NCI-H146 (cell line): ENCODE data around the gene ATP6V1A.
A peak's percentile ranks its signal among the peaks of the same experiment; 100 is the strongest.

Experiments used
- DNase-seq: peaks from one replicate; lab custom pipeline; 2025; lab: John Stamatoyannopoulos, UW

ATP6V1A gene

DNA sequence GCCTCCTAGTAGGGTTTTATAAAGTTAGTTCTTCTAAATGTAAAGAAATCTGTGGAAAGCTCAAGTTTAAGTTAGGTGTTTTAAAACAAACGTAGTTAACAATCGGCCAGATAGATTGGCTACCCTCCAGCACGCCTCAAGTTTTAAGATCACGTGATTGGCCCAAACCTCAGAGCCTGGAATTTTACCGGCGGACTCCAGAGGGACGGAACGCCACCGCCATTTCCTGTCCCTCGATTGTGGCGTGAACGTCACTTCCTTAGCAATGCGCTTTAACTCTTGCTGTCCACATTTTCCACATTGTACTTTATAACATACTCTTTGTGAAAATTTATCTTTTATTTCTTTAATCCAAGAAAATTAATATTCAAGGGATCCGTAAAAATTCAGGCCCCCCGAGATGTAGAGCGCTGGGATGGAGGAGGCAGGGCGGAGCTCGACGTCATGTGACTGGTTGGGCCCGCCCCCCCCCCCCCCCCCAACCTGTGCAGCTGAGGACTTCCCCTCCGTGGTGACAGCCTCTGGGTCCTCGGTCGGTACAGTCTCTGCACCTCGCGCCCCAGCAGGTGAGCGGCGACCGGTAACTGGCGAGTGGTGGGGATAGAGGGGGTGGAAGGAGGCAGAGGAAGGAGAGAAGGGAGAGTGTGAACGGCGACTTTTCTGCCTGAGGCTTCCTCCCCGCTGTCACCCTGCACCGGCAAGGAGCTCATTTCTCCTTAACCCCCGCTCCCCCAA is at the start of gene ATP6V1A:
TSS of gene ATP6V1A (plus strand) at position 488 of the 735 bp plus-strand sequence. CDS start 31,719 bp downstream, outside the sequence.
- peak; percentile 97 for DNase-seq

- DNase-seq: no peak
Observed at GRCh38 chr3:113697500-113698090, 49.2 kb upstream of the ATP6V1A start.

GRCh38 chr3:113698213-113698742 is 48.6 kb upstream of the ATP6V1A start:
- DNase-seq: no peak

GRCh38 chr3:113698956-113699355 is 47.9 kb upstream of the ATP6V1A start:
- no peak for DNase-seq

DNA sequence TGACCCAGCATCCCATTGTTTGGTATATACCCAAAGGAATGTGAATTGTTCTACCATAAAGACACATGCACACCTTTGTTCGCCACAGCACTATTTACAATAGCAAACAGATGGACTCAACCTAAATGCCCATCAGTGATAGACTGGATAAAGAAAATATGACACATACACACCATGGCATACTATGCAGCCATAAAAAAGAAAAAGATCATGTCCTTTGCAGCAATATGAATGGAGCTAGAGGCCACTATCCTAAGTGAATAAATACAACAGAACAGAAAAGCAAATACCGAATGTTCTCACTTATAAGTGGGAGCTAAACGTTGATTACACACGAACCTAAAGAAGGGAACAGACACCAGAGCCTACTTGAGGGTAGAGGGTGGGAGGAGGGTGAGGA is 39.0 kb upstream of the ATP6V1A start:
- no peak for DNase-seq

- no peak for DNase-seq
Observed at GRCh38 chr3:113712129-113712528, 34.7 kb upstream of the ATP6V1A start.

- DNase-seq: no peak
Observed at GRCh38 chr3:113714702-113715101, 32.1 kb upstream of the ATP6V1A start.

DNA sequence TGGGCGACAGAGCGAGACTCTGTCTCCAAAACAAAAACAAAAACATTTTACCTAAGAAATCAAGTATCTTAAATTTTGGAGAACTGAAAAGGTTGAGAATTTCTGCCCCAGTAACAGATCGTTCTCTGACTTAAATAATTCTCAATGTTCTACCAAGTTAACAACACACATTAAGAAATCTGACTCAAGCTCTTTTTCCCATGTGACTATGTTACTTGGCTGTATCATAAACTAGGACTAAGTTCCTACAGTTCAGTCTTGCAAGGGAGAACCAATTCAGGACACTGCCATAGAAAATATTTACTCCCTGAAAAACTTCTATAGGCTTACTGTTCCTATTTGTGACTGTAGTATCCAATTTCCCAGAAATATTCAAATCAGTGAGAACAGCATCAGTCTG is 29.5 kb upstream of the ATP6V1A start:
- DNase-seq: no peak

GRCh38 chr3:113717818-113718217 is 29.0 kb upstream of the ATP6V1A start:
- no peak for DNase-seq

DNA sequence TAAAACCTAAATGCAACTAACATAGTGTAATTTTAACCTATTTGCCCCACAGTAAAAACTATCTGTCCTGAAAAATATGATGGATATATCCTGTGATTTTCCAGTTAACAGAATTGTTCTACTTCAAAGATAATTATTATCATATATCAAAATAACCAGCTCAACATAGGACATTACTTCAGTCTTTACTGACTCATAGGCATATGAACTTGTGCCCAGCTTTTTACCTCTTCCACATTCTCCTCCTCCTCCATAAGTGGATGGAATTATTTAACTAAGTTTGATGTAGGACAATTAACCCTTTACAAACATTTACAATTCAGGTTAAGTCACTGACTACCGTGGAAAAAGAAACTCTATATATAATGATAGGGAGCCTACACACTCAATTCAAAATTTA is 27.5 kb upstream of the ATP6V1A start:
- no peak for DNase-seq

- DNase-seq: no peak
Observed at GRCh38 chr3:113719758-113720157, 27.1 kb upstream of the ATP6V1A start.

GRCh38 chr3:113721636-113722035 is 25.2 kb upstream of the ATP6V1A start:
- no peak for DNase-seq

DNA sequence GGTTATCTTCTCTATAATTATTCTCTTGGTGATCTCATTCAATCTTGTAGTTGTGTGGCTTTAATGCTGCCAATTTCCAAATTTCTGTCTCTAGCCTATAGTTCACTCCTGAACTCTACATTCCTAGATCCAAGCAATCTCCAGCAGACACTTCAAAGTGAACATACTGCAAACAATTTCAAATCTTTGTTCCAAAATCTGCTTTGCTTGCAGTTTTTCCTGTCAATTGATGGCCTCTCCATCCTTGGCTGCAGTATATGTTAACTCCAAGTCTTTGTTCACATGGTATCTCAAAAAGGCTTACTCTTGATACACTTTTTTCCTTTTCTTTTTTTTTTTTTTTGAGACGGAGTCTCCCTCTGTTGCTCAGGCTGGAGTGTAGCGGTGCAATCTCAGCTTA is 18.2 kb upstream of the ATP6V1A start:
- DNase-seq: no peak

GRCh38 chr3:113730550-113730949 is 16.3 kb upstream of the ATP6V1A start:
- DNase-seq: no peak

GRCh38 chr3:113731694-113732093 is 15.1 kb upstream of the ATP6V1A start:
- no peak for DNase-seq

DNA sequence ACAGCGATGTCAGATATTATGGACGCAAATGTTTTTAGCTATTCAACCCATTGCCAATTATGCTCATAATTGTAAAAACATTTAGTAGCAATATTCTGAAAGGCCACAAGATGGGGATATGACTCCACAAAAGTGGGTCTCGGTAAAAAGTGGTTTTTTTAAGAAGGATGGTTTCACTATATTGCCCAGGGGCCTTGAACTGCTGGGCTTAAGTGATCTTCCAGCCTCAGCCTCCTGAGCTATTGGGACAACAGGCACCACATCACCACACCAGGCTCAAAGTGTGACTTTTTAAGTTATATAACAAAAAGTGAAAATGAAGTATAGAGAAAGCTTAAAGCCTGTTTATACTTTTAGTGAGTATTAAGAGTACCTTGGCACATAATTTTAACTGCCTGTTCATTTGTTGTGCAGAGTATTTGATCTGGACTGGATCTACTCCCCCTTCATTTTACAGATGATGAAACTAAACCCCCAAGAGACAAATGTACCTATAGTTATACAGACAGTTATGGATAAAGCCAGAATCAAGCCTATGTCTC is 10.2 kb upstream of the ATP6V1A start:
- peak; percentile 61 for DNase-seq

DNA sequence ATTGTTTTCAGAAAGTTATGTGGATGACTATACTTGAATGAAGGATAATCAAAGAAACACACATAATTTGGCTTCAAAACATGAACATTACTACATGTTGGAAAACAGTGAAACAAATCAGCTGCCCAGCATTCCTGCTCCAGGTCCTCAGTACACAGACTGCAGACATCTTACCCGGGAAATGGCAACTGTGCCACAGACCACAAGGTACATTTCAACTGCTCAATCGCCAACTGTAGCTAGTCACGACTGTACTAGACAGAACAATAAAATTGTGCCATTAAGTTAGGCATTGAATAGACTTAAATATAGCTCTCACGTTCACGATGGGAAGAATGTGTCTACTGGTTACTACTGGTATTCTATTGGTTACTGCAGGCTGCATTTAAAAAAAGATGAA is 5.7 kb upstream of the ATP6V1A start:
- DNase-seq: no peak

DNA sequence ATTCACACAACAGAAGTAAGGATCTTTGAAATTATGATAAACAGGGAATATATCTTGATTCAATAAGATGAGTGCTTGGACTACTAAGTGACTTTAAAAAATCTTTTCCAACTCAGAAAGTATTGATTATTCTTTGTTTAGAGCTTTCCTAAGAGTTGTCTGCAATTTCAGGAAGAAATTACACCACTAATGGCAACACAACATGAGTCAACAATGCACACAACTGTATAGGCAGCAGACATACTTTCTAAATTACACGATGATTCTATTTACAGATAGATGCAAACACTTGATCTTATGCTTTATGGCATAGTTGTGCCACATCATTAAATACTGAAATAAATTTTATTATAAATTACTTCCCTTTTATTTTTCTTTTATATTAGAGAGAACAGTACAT is 5.2 kb upstream of the ATP6V1A start:
- DNase-seq: no peak

- DNase-seq: no peak
Observed at GRCh38 chr3:113743006-113743630, 3.7 kb upstream of the ATP6V1A start.

DNA sequence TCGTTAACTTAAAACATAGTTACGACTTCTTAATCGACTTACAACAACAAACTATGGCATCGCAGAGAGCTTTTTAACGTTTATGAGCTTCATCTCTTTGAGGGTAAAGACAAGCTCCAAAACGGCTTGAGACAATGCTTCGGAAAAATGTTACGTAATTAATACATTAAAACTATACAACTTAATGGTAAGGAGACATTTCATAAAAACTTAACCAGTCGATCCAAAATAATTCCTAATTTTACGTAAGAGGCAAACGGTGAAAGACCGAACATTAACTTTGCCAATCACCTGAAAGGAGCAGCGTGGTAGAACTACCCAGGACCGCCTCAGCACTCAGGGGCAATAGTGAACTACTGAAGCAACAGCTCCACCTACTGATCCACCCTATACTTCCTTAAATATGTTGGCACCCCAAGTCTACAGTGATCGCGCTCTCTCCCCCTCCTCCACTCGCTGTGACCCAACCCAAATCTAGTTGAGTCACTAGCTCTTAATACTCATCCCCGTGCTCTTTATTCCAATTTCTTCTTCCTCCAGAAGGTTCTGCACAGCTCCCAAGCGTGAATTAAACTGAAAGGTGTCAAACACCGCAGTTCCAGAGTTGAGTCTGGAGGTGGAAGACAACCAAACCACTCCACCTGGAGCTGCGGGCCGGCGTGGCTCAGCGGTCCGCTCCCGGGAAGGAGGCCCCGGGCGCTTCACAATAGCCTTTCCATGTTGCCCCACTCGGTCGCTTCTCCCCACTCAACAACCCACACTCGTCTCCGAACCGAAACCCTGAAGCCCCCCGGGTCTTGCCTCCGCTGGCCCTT is 1.7 kb upstream of the ATP6V1A start:
- peak; percentile 78 for DNase-seq

GRCh38 chr3:113745756-113746547 is 883 bp upstream of the ATP6V1A start, which contains the start of gene NAA50:
Gene NAA50, minus strand, starts transcription at chr3:113746249. Its CDS starts 300 bp downstream, at chr3:113745949.
- peak; percentile 96 for DNase-seq
